Spleen (tissue), 11 donors: ENCODE results near the gene ASTN1. TPM values are rescaled to one million over a fixed set of nuclear protein-coding genes. Genes with fewer than 3 reads are reported as not detected.

ENCODE experiments used
- DNase-seq: peaks from one replicate; pipeline ENCODE4 v3.0.0-alpha.2; 2020
- H3K27ac ChIP-seq, 8 donors: fragments of 200-600 bp; sonication (generic) in 7 of 8; 1 replicate in 4 of 8; 2 replicates in 4 of 8; pipeline versions ENCODE4 v1.5.0 to v1.8.0; 2016 to 2021; ENCODE audit warnings: inconsistent platforms in 4 of 8, mild to moderate bottlenecking in 4 of 8, moderate library complexity in 1 of 8
- H3K27me3 ChIP-seq, 7 donors: fragments of 200-600 bp; sonication (generic) in 6 of 7; replicated peaks in 1 of 7; 1 replicate in 4 of 7; 2 replicates in 3 of 7; pipeline versions ENCODE4 v1.5.0 to v1.8.0; 2016 to 2021; ENCODE audit warnings: inconsistent platforms in 3 of 7, mild to moderate bottlenecking in 1 of 7
- H3K36me3 ChIP-seq, 6 donors: fragments of 200-600 bp; sonication (generic) in 5 of 6; 1 replicate in 4 of 6; 2 replicates in 2 of 6; pipeline versions ENCODE4 v1.5.0 to v1.8.0; 2016 to 2021; ENCODE audit warnings: inconsistent platforms in 2 of 6
- H3K4me1 ChIP-seq, 6 donors: fragments of 200-600 bp; sonication (generic) in 5 of 6; 1 replicate in 3 of 6; 2 replicates in 3 of 6; pipeline versions ENCODE4 v1.5.0 to v1.8.0; 2016 to 2021; ENCODE audit warnings: inconsistent platforms in 3 of 6
- H3K4me3 ChIP-seq, 8 donors: fragments of 200-600 bp; sonication (generic) in 7 of 8; 1 replicate in 4 of 8; 2 replicates in 4 of 8; pipeline versions ENCODE4 v1.5.0 to v1.8.0; 2016 to 2021; ENCODE audit warnings: inconsistent platforms in 4 of 8, mild to moderate bottlenecking in 4 of 8, moderate library complexity in 2 of 8
- H3K9me3 ChIP-seq, 8 donors: fragments of 200-600 bp; sonication (generic) in 7 of 8; 1 replicate in 4 of 8; 2 replicates in 4 of 8; pipeline versions ENCODE4 v1.5.0 to v1.8.0; 2016 to 2021; ENCODE audit warnings: inconsistent platforms in 4 of 8
- POLR2A ChIP-seq, 3 donors: fragments of 450-650 bp; IDR thresholded peaks; one replicate each; pipeline ENCODE4 v1.5.1; 2017; ENCODE audit warnings: antibody characterized with exemption in 3 of 3, mild to moderate bottlenecking in 1 of 3
- POLR2AphosphoS5 ChIP-seq, 3 donors: sonication (generic); formaldehyde crosslinking; IDR thresholded peaks; one replicate each; pipeline ENCODE4 v1.5.1; 2017; ENCODE audit warnings: antibody characterized with exemption in 3 of 3
- WGBS, 5 donors: extraction: QIAGEN DNeasy Blood & Tissue Kit in 3 of 5; methylation state at CpG; one replicate each; pipeline versions ENCODE4 v1.1.5 to v1.1.7; 2013 to 2018; 5-methylcytosine and 5-hydroxymethylcytosine counted together
- intact Hi-C: fragments of 100-400 bp; cut with DNase I; formaldehyde crosslinking; loops from one replicate; pipeline ENCODE4 v1.15.0; 2023; ENCODE audit warnings: low total_unique reads
- polyA plus RNA-seq, 3 donors: library from polyadenylated mRNA; stranded (reverse); fragments of 200-250 nt; gene quantifications; one replicate each; pipeline ENCODE4 v1.2.1, GENCODE V29; 2013
- total RNA-seq, 7 donors: library from RNA; depleted of rRNA in 3 of 7; stranded (reverse); fragments of >200 nt in 3 of 7; fragmentation: NEBNext Ultra II Directional in 4 of 7; extraction: Animal tissue kit (Norgen Biotek cat#: 25700) in 4 of 7; gene quantifications; one replicate each; pipeline versions ENCODE4 v1.1.0 to v1.2.1, GENCODE V29; 2016 to 2021
- TF ChIP-seq, protein P1 (sequence below), 11 experiments: fragments of 200-600 bp in 7 of 11; fragments of 450-650 bp in 4 of 11; sonication (generic) in 4 of 11; IDR thresholded peaks in 8 of 11; conservative IDR thresholded peaks in 3 of 11; 1 replicate in 7 of 11; 2 replicates in 4 of 11; pipeline versions ENCODE4 v1.4.0 to v1.8.0; 2016 to 2021; ENCODE audit warnings: antibody characterized with exemption in 11 of 11, inconsistent platforms in 4 of 11, mild to moderate bottlenecking in 1 of 11
- donor health status: healthy with polysubstance abuse.
- donor health status: DM: no; HTN: no; CAD: no; lungs with moderate emphysema.
- donor health status: DM: no; HTN: no; CAD: no.
- donor health status: Bipolar disorder and iron deficiency.
- donor health status: healthy.
- donor health status: DM: no; HTN: no; CAD: no.
- donor health status: DM: yes; HTN: yes; CAD: no.

ASTN1 gene
- total and polyA plus RNA-seq, 10 donors = 0.56 to 7.5 (median 4.2) TPM

DNA sequence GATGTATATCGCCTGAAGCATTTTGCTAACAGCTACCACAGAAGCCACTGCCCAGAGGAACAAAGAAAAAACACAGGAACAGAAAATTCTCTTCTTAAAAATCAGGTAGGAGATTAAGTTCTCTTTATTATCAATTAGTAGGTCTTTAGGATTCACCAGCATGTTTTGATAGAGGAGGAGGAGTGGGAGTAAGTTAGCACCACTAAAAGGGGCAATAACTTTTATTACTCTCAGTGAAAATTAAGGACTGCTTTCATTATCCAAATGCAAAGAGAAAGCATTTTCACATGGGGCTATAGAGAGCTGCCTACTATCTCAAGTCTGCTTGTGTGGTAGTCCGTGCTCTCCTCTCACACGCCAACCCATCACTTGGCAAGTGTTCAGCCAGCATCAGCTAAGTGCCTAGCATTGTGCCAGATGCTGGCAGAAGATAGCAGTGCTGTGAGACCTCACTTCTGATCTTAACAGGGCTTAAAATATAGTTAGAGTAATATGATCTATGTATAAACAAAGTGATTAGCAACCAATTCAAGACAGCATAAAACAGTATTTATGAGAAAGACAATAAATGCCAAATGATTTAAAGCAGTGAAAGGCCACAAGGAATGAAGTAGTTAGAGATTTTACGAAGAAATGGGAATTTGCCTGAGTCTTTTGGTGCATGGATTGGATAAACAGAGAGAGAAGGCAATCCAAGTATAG lies 39.8 kb downstream of the ASTN1 start:
- Histone ChIP-seq H3K4me1 (no peaks in the 10 kb centered on the region), H3K4me3 (no peak overlapping the region), H3K27me3 (no peaks in the 10 kb centered on the region), H3K27ac (no peak overlapping the region), H3K36me3 (no peaks in the 10 kb centered on the region), H3K9me3 (no peaks in the 10 kb centered on the region)
- intact Hi-C loops = no loop called here
- no peak for DNase-seq
- TF ChIP-seq POLR2A (IDR thresholded peaks at IDR 0.05) = no peak
- no peak for TF ChIP-seq POLR2AphosphoS5 (IDR thresholded peaks at IDR 0.05)
- TF ChIP-seq, protein P1, sequence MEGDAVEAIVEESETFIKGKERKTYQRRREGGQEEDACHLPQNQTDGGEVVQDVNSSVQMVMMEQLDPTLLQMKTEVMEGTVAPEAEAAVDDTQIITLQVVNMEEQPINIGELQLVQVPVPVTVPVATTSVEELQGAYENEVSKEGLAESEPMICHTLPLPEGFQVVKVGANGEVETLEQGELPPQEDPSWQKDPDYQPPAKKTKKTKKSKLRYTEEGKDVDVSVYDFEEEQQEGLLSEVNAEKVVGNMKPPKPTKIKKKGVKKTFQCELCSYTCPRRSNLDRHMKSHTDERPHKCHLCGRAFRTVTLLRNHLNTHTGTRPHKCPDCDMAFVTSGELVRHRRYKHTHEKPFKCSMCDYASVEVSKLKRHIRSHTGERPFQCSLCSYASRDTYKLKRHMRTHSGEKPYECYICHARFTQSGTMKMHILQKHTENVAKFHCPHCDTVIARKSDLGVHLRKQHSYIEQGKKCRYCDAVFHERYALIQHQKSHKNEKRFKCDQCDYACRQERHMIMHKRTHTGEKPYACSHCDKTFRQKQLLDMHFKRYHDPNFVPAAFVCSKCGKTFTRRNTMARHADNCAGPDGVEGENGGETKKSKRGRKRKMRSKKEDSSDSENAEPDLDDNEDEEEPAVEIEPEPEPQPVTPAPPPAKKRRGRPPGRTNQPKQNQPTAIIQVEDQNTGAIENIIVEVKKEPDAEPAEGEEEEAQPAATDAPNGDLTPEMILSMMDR (IDR thresholded peaks at IDR 0.05 in 8 of 11, conservative IDR thresholded peaks at IDR 0.05 in 3 of 11) = no peak
- WGBS, 5 donors = 78 to 88% (median 81%) methylated on average over 4 of the region's 4 CpGs

DNA sequence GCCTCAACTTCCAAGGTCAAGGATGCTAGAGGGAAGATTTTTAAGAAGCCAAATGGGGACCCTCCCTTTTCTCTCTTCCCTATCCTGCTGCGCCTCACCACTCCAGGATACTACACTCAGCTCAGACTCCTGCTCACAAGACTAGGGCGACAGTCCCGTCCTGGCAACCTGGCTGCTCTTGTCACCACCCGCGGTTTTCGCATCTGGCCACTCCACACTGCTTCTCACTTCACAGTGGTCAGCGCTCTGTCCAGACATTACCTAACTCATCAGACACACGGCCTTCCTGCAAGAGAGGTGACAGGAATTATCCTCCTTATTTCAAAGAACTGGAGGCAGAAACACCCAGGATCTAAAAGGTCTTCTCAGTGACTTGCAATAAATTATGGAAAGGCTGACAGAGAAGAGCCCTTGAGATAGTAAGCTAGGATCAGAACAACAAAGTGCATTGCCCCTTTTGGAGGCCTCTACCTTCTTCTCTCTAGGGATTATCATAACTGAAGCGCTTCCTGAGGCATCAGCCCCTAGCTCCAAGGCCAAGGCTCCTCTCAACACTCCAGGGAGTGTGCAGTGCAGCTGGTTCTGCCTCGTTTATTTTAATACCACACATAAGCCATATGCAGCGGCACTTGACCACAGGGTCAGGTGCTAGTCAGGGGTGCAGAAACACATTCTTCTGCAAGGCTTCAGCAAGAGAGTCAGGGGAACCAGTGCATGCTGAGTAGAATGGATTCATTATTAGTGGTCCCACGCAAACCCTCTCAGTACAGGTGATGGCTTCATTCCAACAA lies 41.9 kb downstream of the ASTN1 start:
- H3K27me3 ChIP-seq = no peaks in the 10 kb centered on the region
- WGBS, 5 donors = 82 to 85% (median 83%) methylated on average over 12 of the region's 12 CpGs
- H3K9me3 ChIP-seq = no peaks in the 10 kb centered on the region
- no peak for DNase-seq
- H3K4me1 ChIP-seq = no peaks in the 10 kb centered on the region
- TF ChIP-seq, protein P1 (IDR thresholded peaks at IDR 0.05 in 8 of 11, conservative IDR thresholded peaks at IDR 0.05 in 3 of 11) = no peak
- TF ChIP-seq POLR2AphosphoS5 (IDR thresholded peaks at IDR 0.05) (no peak), POLR2A (IDR thresholded peaks at IDR 0.05) (no peak)
- intact Hi-C loops = no loop called here
- H3K36me3 ChIP-seq = no peaks in the 10 kb centered on the region
- H3K27ac ChIP-seq = no peak overlapping the region
- no peak overlapping the region for H3K4me3 ChIP-seq

- no peaks in the 10 kb centered on the region for H3K4me1 ChIP-seq
- intact Hi-C loops = no loop called here
- no peak overlapping the region for H3K4me3 ChIP-seq
- H3K27ac ChIP-seq = no peak overlapping the region
- TF ChIP-seq, protein P1 (IDR thresholded peaks at IDR 0.05 in 8 of 11, conservative IDR thresholded peaks at IDR 0.05 in 3 of 11) = no peak
- TF ChIP-seq POLR2AphosphoS5 (IDR thresholded peaks at IDR 0.05) (no peak), POLR2A (IDR thresholded peaks at IDR 0.05) (no peak)
- H3K36me3 ChIP-seq = no peaks in the 10 kb centered on the region
- 59 to 66% (median 59%) methylated on average over 4 of the region's 4 CpGs for WGBS, 5 donors
- peaks cover 0 to 6% (median 0%) of the 10 kb centered on the region in 7 donors for H3K27me3 ChIP-seq
- no peak for DNase-seq
- no peaks in the 10 kb centered on the region for H3K9me3 ChIP-seq
Measured at GRCh38 chr1:177119311-177119710, 45.2 kb downstream of the ASTN1 start.

GRCh38 chr1:177118901-177119300 lies 45.6 kb downstream of the ASTN1 start:
- 74 to 88% (median 75%) methylated on average over 4 of the region's 4 CpGs for WGBS, 5 donors

More at GRCh38 chr1:177118901-177119300, 45.6 kb downstream of the ASTN1 start:
- intact Hi-C loops = no loop called here
- DNase-seq = no peak
- no peak overlapping the region for H3K4me3 ChIP-seq
- no peaks in the 10 kb centered on the region for H3K9me3 ChIP-seq
- H3K27ac ChIP-seq = no peak overlapping the region
- no peaks in the 10 kb centered on the region for H3K4me1 ChIP-seq
- H3K27me3 ChIP-seq = peaks cover 0 to 6% (median 0%) of the 10 kb centered on the region in 7 donors
- TF ChIP-seq POLR2A (IDR thresholded peaks at IDR 0.05) = no peak
- TF ChIP-seq, protein P1 (IDR thresholded peaks at IDR 0.05 in 8 of 11, conservative IDR thresholded peaks at IDR 0.05 in 3 of 11) = no peak
- no peaks in the 10 kb centered on the region for H3K36me3 ChIP-seq
